ENCODE data around the gene MPPED1.

GRCh38 chr22:43438666-43439347 is 27.0 kb downstream of the MPPED1 start:
- TF ChIP-seq EP300 (IDR thresholded peaks at IDR 0.05) (no peak), CTCF (IDR thresholded peaks at IDR 0.05) (no peak), POLR2A (IDR thresholded peaks at IDR 0.05) (no peak)

Data from upper lobe of left lung (tissue), 4 donors.